Lung microvascular endothelial cell (primary cell): ENCODE data around the gene FRS3. TPM values are rescaled to one million over a fixed set of nuclear protein-coding genes. Genes with fewer than 3 reads are reported as not detected.

Experiments
- DNase-seq, 2 donors: peaks; one replicate each; pipeline versions ENCODE4 v3.0.0 to v3.0.0-alpha.2; 2010; ENCODE audit warnings: low read depth in 2 of 2
- total RNA-seq: library from RNA; depleted of rRNA; stranded (reverse); fragments of >200 nt; gene quantifications from 2 replicates; pipeline ENCODE4 v1.2.1, GENCODE V29; 2014

The FRS3 gene
- total RNA-seq, 1 donor from 2014 or later = 0.60 TPM

GRCh38 chr6:41769376-41769775 is 10.3 kb downstream of the FRS3 start:
- DNase-seq = no peak

GRCh38 chr6:41768545-41769308 is 11.0 kb downstream of the FRS3 start:
- DNase-seq = peak in 1 of 2 donors; percentile 28

GRCh38 chr6:41767112-41767833 is 12.4 kb downstream of the FRS3 start:
- peak; percentile 77 to 89 for DNase-seq

- peak in 1 of 2 donors; percentile 16 for DNase-seq
These were observed 13.5 kb downstream of the FRS3 start for GRCh38 chr6:41766043-41766664.

GRCh38 chr6:41763470-41763869 is 16.2 kb downstream of the FRS3 start:
- peak; percentile 89 to 94 for DNase-seq

- no peak for DNase-seq
These were observed 19.7 kb downstream of the FRS3 start for GRCh38 chr6:41759905-41760579.

- no peak for DNase-seq
These were observed 20.4 kb downstream of the FRS3 start for GRCh38 chr6:41759106-41759904.

- no peak for DNase-seq
These were observed 21.1 kb downstream of the FRS3 start for GRCh38 chr6:41758641-41759035.

GRCh38 chr6:41757931-41758640 is 21.6 kb downstream of the FRS3 start:
- no peak for DNase-seq

- no peak for DNase-seq
These were observed 22.4 kb downstream of the FRS3 start for GRCh38 chr6:41757271-41757670.

GRCh38 chr6:41756354-41756753 is 23.3 kb downstream of the FRS3 start:
- DNase-seq = no peak

GRCh38 chr6:41755895-41756294 is 23.8 kb downstream of the FRS3 start:
- no peak for DNase-seq

- DNase-seq = no peak
These were observed 29.3 kb downstream of the FRS3 start for GRCh38 chr6:41750374-41750773.

GRCh38 chr6:41748542-41748941 is 31.2 kb downstream of the FRS3 start:
- DNase-seq = no peak

- DNase-seq = no peak
These were observed 31.6 kb downstream of the FRS3 start for GRCh38 chr6:41748102-41748477.

- no peak for DNase-seq
These were observed 32.2 kb downstream of the FRS3 start, which contains the start of gene PGC for GRCh38 chr6:41747256-41748101. PGC (minus strand) TSS chr6:41747397; CDS start chr6:41747334, 63 bp downstream.

GRCh38 chr6:41746107-41746506 is 33.6 kb downstream of the FRS3 start:
- no peak for DNase-seq

- no peak for DNase-seq
These were observed 35.4 kb downstream of the FRS3 start for GRCh38 chr6:41744236-41744787.
